SW480 (cell line): ENCODE results near the gene OLFM2.
"Not testable (repeated sequence)": the region's sequence is repeated elsewhere in the genome, so short reads cannot be mapped to it uniquely, and the experiment has no call there.

Experiments used
- DNase-seq: peaks from one replicate; pipeline ENCODE4 v3.0.0-alpha.2; 2016; ENCODE audit warnings: low spot score

Gene OLFM2

DNA sequence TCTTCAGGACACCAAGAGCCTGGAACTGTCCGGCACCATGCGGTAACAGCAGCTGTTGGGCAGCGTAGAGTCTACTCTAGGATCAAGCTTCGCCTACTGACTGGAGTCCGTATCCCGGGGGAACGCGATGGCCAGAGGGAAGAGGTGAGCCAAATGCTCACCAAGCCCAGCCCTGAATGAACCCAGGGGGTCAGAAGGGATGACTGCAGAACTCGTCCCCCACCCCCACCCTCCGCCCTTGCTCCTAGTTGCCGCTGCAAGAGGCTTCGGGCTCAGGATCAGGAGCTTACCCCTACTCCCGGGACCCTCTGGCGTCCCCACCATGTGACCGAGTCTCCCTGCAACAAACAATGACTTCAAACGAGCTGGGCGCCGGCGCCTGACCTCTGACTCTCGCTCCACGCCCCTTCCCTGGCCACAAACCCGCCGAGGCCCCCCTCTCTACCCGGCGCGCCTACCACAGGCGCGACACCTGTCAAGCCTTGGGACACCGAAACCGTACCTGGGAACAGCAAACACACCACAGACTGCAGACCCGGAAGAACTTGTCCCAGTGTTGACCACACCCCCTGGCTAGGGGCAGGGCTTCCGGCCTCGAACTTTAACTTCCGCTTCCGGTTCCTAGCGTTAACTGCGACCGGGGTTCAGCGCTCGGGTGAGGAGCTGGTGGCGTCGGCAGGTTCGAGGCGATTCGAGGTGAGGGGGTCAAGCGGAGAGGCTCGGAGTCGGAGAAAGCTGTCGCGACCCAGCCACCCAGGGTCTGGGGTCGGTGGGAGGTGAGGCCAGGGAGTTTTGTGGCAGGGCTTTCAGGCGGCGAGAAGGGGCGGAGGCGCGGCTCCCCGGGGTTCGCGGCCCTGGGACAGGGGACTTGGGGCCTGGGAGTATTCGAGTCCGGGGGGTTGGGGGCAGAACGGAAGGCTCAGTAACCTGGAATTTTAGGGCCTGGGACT, 108.8 kb downstream of the OLFM2 start, which contains the start of gene UBL5:
TSS of gene UBL5 (plus strand) at position 630 of the 950 bp plus-strand sequence. CDS start 420 bp downstream, outside the sequence.
- peak; percentile 97 for DNase-seq

DNA sequence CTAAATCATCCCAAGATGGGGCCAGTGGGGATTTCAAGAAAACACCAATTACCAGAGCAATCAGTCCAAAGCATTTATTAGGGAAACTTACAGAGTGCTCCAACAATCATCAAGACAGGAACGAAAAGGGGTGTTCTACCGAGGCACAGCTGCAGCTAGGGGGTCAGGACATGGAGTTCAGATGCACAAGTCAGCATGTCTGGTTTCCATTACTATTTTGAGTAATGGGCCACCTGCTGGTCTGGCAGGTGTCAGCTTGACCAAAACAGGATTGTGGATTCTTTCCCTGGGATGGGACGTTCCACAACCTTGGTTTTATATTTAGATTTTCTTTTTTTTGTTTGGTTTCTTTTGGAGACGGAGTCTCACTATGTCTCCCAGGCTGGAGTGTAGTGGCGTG, 112.5 kb downstream of the OLFM2 start:
- no peak for DNase-seq

DNA sequence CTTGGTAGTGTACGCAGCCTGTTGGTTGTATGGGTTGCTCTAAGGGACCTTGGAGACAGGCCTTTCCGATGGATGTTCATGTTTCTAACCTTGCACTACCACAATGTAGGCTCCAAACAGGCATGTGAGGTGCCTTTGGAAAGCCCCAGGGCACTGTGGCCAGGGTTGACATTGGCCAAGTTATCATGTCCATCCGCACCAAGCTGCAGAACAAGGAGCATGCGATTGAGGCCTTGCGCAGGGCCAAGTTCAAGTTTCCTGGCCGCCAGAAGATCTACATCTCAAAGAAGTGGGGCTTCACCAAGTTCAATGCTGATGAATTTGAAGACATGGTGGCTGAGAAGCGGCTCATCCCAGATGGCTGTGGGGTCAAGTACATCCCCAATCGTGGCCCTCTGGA, 116.3 kb downstream of the OLFM2 start:
- DNase-seq, result not testable (repeated sequence)

DNA sequence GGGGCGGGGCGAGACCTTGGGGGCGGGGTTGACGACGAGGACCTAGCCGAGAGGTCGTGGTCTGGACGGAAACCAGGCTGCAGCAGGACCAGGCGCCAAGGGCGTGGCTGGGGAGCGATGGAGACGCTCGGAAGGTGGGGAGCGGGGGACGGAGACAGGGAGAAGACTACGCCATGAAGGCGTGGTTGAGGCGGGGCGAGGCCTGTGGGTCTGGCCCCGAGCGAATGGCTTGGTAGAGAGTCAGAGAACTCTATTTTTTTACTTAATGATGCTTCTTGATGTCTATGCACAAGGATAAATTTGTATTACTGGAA, 116.8 kb downstream of the OLFM2 start:
- no peak for DNase-seq

DNA sequence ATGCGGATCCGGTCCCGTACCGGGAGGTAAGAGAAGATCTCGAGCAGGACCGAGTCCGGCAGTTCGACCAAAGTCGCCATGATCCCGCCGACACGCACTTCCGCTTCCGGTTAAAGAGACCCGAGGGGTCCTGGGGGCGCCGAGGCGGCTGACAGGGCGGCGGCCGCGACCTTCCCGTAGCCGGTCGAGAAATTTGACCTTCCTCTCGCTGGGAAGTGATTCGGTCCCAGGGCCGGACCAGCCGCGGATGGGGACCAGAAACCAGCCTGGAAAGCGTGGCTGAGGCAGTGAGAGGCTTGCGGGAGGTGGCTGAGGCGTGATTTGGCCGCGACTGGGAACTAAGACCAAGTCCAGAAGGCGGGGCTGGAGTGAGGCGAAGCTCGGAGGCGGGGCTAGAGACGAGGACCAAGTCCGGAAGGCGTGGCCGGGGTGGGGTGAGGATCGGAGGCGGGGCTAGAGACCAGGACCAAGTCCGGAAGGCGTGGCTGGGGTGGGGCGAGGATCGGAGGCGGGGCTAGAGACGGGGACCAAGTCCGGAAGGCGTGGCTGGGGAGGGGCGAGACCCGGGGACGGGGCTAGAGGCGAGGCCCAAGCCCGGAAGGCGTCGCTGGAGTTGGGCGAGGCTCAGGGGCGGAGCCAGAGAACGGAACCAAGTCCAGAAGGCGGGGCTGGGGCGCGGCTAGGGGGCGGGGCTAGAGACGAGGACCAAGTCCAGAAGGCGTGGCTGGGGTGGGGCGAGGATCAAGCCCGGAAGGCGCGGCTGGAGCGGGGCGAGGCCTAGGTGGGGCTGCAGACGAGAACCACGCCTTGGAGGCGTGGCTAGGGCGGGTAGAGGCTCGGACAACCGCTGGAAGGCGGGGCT, 117.3 kb downstream of the OLFM2 start, which contains the start of gene FBXL12:
TSS of gene FBXL12 (minus strand) at position 346 of the 862 bp plus-strand sequence. CDS start at position 80, 266 bp downstream.
- DNase-seq, result peak; percentile 98

DNA sequence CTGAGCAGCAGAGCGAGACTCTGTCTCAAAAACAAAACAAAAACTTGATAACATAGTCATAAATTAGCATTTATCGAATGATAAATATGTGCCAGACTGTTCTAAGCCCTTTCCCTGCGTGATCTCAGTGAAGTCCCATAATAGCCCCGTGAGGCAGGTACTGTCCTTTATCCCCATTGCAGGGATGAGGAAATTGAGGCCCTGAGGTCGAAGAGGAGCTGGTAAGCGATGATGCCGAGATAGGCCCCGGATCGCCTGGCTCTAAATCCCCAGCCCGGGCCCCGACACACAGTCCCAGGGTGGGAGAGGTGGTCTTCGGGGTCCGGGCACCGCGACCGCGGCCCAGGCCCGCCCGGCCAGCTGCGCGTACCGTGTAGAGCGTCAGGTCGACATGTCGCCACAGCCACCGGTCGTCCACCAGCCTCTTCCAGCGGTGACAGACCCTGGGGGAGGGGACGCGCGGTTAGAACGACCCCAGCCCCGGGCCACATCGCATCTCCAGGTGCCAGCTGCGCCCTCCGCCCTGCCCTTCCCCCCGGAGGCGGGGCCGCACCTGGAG, 118.1 kb downstream of the OLFM2 start:
- DNase-seq, result no peak

DNA sequence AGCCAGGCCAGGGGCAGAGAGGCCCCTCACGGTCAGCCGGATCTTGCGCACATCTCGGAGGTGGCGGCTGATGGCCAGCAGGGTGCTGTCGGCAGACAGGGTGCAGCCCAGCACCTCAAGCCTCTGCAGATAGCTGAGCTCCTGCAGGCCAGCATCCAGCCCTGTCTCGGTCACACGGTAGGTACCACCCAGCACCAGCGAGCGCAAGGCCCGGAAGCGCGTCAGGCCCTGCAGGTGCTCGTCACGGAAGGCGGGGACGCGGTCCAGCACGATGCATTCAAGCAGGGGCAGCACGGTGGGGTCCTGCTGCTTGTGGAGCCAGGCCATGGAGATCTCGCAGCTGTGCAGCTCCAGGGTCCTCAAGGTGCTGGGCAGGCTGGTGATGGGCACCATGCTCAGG, 125.2 kb downstream of the OLFM2 start:
- no peak for DNase-seq

DNA sequence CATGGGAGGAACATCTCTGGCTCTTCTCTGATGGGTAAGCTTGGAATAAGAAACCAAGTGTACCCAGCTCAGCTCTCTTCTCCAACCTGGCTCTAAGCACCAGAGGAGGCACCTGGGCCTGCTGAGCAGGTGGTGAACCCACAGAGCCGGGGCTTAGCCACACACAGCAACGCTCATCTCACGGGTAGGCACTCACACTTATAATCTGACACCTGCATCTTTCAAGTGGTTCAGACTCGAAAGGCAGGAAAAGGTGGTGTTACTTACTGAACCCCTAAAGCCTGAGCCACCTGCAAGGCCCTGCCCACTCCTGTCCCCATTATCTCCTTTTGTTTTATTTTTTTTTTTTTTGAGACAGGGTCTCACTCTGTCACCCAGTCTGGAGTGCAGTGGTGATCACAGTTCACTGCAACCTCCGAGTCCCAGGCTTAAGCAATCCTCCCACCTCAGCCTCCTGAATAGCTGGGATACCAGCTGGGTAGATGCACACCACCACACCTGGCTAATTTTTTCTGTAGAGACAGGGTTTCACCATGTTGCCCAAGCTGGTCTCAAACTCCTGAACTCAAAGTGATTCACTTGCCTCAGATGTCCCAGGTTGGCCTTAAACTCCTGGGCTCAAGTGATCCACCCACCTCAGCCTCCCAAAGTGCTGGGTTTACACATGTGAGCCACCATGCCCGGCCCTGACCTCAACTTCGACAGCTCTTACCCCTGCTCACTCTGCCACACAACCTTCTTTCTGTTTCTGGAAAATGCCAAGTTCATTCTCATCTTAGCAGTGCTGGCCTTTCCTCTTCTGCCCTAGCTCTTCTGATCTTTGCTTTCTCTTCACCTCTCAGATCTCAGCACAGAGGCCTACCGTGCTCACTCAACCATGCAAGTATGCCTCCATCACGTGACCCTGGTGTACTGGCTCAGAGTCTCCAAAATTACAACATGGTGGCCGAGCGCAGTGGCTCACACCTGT, 127.2 kb downstream of the OLFM2 start:
- no peak for DNase-seq

DNA sequence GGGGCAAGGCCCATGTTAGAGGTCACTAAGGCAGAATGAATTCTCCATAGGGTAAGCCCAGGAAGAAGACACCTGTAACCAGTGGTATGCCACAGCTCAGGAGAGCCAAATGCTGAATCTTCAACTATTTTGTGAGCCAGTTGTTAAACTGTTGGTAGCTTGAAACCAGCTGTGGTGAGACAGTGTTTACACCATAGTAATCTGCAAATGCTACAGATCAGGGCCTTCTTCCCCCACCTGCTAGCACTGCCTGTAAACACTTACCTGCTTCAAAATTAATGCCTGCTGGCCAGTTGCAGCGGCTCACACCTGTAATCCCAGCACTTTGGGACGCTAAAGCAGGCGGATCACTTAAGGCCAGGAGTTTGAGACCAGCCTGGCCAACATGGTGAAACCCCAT, 129.5 kb downstream of the OLFM2 start:
- no peak for DNase-seq
